ENCODE measurements around the gene PTGDR2. TPM values are rescaled to one million over a fixed set of nuclear protein-coding genes. Genes with fewer than 3 reads are reported as not detected.

Gene PTGDR2
- total RNA-seq, 1 donor from 2014 or later: not detected

DNA sequence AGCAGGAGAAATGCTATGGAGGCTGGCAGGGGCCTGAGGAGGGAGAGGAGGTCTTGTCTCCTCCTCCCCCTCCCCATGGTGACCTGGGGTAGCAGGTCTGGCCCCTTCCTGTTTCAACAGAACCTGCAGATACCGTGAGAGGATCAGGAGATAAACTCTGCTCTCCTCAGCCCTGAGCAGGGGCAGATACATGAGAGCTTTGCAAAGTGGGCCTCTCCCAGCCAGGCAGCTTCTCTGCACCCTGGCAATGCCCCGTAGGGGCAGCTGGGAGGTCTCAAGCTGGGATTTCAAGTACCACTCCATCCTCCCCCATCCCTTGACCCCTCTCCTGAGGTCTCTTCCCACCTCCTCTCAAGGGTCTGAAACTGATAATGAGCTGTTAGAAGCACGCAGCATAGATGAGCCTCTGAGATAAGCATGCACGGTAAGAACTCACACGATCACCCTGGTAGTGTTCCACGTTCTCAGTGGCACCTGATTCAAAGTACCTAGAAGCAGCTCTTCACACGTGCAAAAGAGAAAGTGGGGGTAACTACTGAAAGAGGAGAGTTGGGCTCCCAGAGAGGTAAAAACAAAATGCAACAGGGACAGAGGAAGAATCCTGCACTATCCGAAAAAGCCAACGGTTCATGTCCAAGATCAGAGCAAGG is 18.8 kb downstream of the PTGDR2 start:
- no peak for DNase-seq (ENCODE audit: low read depth)
- H3K27me3 Mint-ChIP-seq (ENCODE audit: low read depth, unreplicated experiment): peaks cover 33% of the 10 kb centered on the region
- FAIRE-seq: no peak
- H3K4me2 ChIP-seq (ENCODE audit: low read length): no peak overlapping the region
- TF ChIP-seq EZH2 (IDR thresholded peaks at IDR 0.05; ENCODE audit: insufficient read depth, low read length): no peak
- TF ChIP-seq, protein P1, sequence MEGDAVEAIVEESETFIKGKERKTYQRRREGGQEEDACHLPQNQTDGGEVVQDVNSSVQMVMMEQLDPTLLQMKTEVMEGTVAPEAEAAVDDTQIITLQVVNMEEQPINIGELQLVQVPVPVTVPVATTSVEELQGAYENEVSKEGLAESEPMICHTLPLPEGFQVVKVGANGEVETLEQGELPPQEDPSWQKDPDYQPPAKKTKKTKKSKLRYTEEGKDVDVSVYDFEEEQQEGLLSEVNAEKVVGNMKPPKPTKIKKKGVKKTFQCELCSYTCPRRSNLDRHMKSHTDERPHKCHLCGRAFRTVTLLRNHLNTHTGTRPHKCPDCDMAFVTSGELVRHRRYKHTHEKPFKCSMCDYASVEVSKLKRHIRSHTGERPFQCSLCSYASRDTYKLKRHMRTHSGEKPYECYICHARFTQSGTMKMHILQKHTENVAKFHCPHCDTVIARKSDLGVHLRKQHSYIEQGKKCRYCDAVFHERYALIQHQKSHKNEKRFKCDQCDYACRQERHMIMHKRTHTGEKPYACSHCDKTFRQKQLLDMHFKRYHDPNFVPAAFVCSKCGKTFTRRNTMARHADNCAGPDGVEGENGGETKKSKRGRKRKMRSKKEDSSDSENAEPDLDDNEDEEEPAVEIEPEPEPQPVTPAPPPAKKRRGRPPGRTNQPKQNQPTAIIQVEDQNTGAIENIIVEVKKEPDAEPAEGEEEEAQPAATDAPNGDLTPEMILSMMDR (IDR thresholded peaks at IDR 0.05; ENCODE audit: insufficient read depth, low read depth, low read length): no peak
- no peaks in the 10 kb centered on the region for H3K9me3 ChIP-seq (ENCODE audit: insufficient read depth, low read depth, low read length)
- peaks cover 1% of the 10 kb centered on the region for H3K79me2 ChIP-seq (ENCODE audit: insufficient read depth, low read length)
- H4K20me1 ChIP-seq (ENCODE audit: insufficient read depth, low read length): peaks cover 3% of the 10 kb centered on the region
- H3K27ac Mint-ChIP-seq (ENCODE audit: unreplicated experiment): no peak overlapping the region
- H3K27me3 ChIP-seq (ENCODE audit: insufficient read depth, low read length): peaks cover 34% of the 10 kb centered on the region
- peaks cover 15% of the 10 kb centered on the region for H3K4me1 Mint-ChIP-seq (ENCODE audit: low read depth, unreplicated experiment)
- H3K4me3 Mint-ChIP-seq (ENCODE audit: unreplicated experiment): no peak overlapping the region
- no peaks in the 10 kb centered on the region for H3K36me3 Mint-ChIP-seq (ENCODE audit: low read depth, unreplicated experiment)
- H2AFZ ChIP-seq (ENCODE audit: low read depth, low read length): no peak overlapping the region
- H3K36me3 ChIP-seq (ENCODE audit: insufficient read depth, low read length): no peaks in the 10 kb centered on the region
- H3K9ac ChIP-seq (ENCODE audit: low read length): no peak overlapping the region
- no peak overlapping the region for H3K4me3 ChIP-seq (ENCODE audit: insufficient read depth, low read depth, low read length)
- peaks cover 20% of the 10 kb centered on the region for H3K4me1 ChIP-seq (ENCODE audit: insufficient read depth, low read length)
- H3K9me3 Mint-ChIP-seq (ENCODE audit: unreplicated experiment): no peaks in the 10 kb centered on the region
- no peak overlapping the region for H3K27ac ChIP-seq (ENCODE audit: low read depth, low read length)

DNA sequence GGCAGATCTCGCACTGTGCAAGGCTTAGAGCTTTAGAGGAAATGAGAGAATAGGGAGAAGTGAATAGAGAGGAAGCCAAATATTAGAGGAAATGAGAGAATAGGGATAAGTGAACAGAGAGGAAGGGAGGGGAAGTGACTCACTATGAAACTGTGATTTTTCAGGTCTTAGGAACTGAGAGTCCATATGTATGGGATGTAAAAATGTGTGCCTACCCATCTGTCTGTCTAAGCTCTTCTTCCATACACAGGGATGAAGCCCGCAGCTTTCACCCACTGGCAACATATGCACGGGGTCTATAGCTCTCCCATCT is 20.3 kb downstream of the PTGDR2 start:
- no peak overlapping the region for H3K9ac ChIP-seq (ENCODE audit: low read length)
- peaks cover 8% of the 10 kb centered on the region for H3K4me1 ChIP-seq (ENCODE audit: insufficient read depth, low read length)
- peaks cover 3% of the 10 kb centered on the region for H3K4me1 Mint-ChIP-seq (ENCODE audit: low read depth, unreplicated experiment)
- no peak overlapping the region for H3K4me3 Mint-ChIP-seq (ENCODE audit: unreplicated experiment)
- FAIRE-seq (no peak), DNase-seq (ENCODE audit: low read depth) (no peak)
- TF ChIP-seq EZH2 (IDR thresholded peaks at IDR 0.05; ENCODE audit: insufficient read depth, low read length): no peak
- TF ChIP-seq, protein P1 (IDR thresholded peaks at IDR 0.05; ENCODE audit: insufficient read depth, low read depth, low read length): no peak
- H3K4me2 ChIP-seq (ENCODE audit: low read length): no peak overlapping the region
- no peaks in the 10 kb centered on the region for H3K36me3 Mint-ChIP-seq (ENCODE audit: low read depth, unreplicated experiment)
- no peak overlapping the region for H2AFZ ChIP-seq (ENCODE audit: low read depth, low read length)
- H3K27ac ChIP-seq (ENCODE audit: low read depth, low read length): no peak overlapping the region
- no peaks in the 10 kb centered on the region for H3K9me3 ChIP-seq (ENCODE audit: insufficient read depth, low read depth, low read length)
- no peaks in the 10 kb centered on the region for H3K36me3 ChIP-seq (ENCODE audit: insufficient read depth, low read length)
- peaks cover 37% of the 10 kb centered on the region for H3K27me3 ChIP-seq (ENCODE audit: insufficient read depth, low read length)
- H4K20me1 ChIP-seq (ENCODE audit: insufficient read depth, low read length): peaks cover 5% of the 10 kb centered on the region
- H3K4me3 ChIP-seq (ENCODE audit: insufficient read depth, low read depth, low read length): no peak overlapping the region
- H3K27ac Mint-ChIP-seq (ENCODE audit: unreplicated experiment): no peak overlapping the region
- no peaks in the 10 kb centered on the region for H3K9me3 Mint-ChIP-seq (ENCODE audit: unreplicated experiment)
- H3K27me3 Mint-ChIP-seq (ENCODE audit: low read depth, unreplicated experiment): peaks cover 40% of the 10 kb centered on the region
- H3K79me2 ChIP-seq (ENCODE audit: insufficient read depth, low read length): no peaks in the 10 kb centered on the region

DNA sequence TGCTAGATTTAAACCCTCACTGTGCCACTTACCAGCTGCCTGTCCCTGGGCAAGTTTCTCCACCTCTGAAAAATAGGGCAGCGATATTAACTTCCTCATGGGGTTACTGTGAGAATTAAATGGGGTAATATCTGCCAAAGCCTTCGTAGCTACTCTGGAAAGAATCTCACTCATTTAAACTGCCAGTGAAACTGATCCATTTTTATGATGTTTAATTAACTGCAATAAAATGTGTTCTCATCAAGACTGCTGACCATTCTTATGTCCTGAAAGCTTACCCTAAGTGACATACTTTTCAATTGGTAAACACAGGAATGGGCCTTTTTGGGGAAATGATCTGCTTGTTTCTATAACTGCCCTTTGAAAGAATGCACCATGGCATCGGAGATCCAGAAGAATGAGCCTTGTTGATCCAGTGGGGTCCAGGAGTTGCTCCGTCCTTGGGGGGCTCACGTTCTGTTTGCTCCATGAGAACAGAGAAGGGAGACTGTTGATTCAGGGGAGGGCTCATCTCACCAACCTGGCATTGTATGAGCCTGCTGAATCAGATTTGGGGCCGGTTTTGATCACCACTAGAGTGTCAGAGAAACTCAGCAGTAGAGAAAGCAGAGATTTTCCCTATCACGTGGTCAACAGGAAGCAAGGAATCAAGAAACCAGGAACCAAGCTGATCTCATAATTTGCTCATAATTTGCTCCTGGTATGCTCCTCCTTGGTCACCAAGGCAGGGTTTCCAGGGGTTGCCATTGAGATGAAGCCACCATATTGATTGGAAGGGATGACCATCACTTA is 20.8 kb downstream of the PTGDR2 start:
- no peak overlapping the region for H3K27ac Mint-ChIP-seq (ENCODE audit: unreplicated experiment)
- peaks cover 40% of the 10 kb centered on the region for H3K27me3 Mint-ChIP-seq (ENCODE audit: low read depth, unreplicated experiment)
- H3K4me1 Mint-ChIP-seq (ENCODE audit: low read depth, unreplicated experiment): no peaks in the 10 kb centered on the region
- H3K36me3 Mint-ChIP-seq (ENCODE audit: low read depth, unreplicated experiment): no peaks in the 10 kb centered on the region
- H3K4me2 ChIP-seq (ENCODE audit: low read length): no peak overlapping the region
- peaks cover 6% of the 10 kb centered on the region for H3K4me1 ChIP-seq (ENCODE audit: insufficient read depth, low read length)
- TF ChIP-seq EZH2 (IDR thresholded peaks at IDR 0.05; ENCODE audit: insufficient read depth, low read length): no peak
- TF ChIP-seq, protein P1 (IDR thresholded peaks at IDR 0.05; ENCODE audit: insufficient read depth, low read depth, low read length): no peak
- H3K27me3 ChIP-seq (ENCODE audit: insufficient read depth, low read length): peaks cover 37% of the 10 kb centered on the region
- no peaks in the 10 kb centered on the region for H3K36me3 ChIP-seq (ENCODE audit: insufficient read depth, low read length)
- no peak overlapping the region for H2AFZ ChIP-seq (ENCODE audit: low read depth, low read length)
- H3K9me3 Mint-ChIP-seq (ENCODE audit: unreplicated experiment): no peaks in the 10 kb centered on the region
- no peaks in the 10 kb centered on the region for H3K9me3 ChIP-seq (ENCODE audit: insufficient read depth, low read depth, low read length)
- peaks cover 5% of the 10 kb centered on the region for H4K20me1 ChIP-seq (ENCODE audit: insufficient read depth, low read length)
- H3K79me2 ChIP-seq (ENCODE audit: insufficient read depth, low read length): no peaks in the 10 kb centered on the region
- H3K4me3 Mint-ChIP-seq (ENCODE audit: unreplicated experiment): no peak overlapping the region
- no peak overlapping the region for H3K9ac ChIP-seq (ENCODE audit: low read length)
- H3K27ac ChIP-seq (ENCODE audit: low read depth, low read length): no peak overlapping the region
- DNase-seq (ENCODE audit: low read depth) (no peak), FAIRE-seq (no peak)
- no peak overlapping the region for H3K4me3 ChIP-seq (ENCODE audit: insufficient read depth, low read depth, low read length)
